Measurements from ENCODE around the gene RBBP4.

DNA sequence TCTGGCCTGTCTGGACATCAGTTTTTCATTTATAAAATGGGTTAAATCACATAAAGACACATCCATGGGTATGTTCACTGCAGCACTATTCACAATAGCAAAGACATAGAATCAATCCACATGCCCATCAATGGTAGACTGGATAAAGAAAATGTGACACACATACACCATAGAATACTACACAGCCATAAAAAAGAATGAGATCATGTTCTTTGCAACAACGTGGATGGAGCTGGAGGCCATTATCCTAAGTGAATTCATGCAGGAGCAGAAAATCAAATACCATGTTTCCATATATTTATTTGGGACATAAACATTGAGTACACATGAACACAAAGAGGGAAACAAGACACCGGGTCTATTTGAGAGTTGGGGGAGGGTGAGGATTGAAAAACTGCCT, 28.8 kb upstream of the RBBP4 start:
- TF ChIP-seq, protein P1, sequence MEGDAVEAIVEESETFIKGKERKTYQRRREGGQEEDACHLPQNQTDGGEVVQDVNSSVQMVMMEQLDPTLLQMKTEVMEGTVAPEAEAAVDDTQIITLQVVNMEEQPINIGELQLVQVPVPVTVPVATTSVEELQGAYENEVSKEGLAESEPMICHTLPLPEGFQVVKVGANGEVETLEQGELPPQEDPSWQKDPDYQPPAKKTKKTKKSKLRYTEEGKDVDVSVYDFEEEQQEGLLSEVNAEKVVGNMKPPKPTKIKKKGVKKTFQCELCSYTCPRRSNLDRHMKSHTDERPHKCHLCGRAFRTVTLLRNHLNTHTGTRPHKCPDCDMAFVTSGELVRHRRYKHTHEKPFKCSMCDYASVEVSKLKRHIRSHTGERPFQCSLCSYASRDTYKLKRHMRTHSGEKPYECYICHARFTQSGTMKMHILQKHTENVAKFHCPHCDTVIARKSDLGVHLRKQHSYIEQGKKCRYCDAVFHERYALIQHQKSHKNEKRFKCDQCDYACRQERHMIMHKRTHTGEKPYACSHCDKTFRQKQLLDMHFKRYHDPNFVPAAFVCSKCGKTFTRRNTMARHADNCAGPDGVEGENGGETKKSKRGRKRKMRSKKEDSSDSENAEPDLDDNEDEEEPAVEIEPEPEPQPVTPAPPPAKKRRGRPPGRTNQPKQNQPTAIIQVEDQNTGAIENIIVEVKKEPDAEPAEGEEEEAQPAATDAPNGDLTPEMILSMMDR (IDR thresholded peaks at IDR 0.05), result no peak
- no peak for TF ChIP-seq POLR2AphosphoS5 (IDR thresholded peaks at IDR 0.05)
- no peak for TF ChIP-seq POLR2A (IDR thresholded peaks at IDR 0.05)
